Ishikawa (cell line): ENCODE results near the gene CLMN.

Experiments used
- CEBPB ChIP-seq: IDR thresholded peaks from 2 replicates; pipeline ENCODE4 v1.6.1; 2012
- EGR1 ChIP-seq: IDR thresholded peaks from 2 replicates; pipeline ENCODE4 v1.6.1; 2012
- EP300 ChIP-seq: IDR thresholded peaks from 2 replicates; pipeline ENCODE4 v1.6.1; 2012; ENCODE audit warnings: borderline replicate concordance
- FOXM1 ChIP-seq: IDR thresholded peaks from 2 replicates; pipeline ENCODE4 v1.6.1; 2012; ENCODE audit warnings: low read depth, borderline replicate concordance
- MAX ChIP-seq: IDR thresholded peaks from 2 replicates; pipeline ENCODE4 v1.6.1; 2012
- RAD21 ChIP-seq: IDR thresholded peaks from 2 replicates; pipeline ENCODE4 v1.6.1; 2012; ENCODE audit warnings: low read depth
- TAF1 ChIP-seq: IDR thresholded peaks from 2 replicates; pipeline ENCODE4 v1.6.1; 2012; ENCODE audit warnings: low read depth, mild to moderate bottlenecking
- TEAD4 ChIP-seq: IDR thresholded peaks from 2 replicates; pipeline ENCODE4 v1.6.1; 2012
- USF1 ChIP-seq: IDR thresholded peaks from 2 replicates; pipeline ENCODE4 v1.6.1; 2012
- YY1 ChIP-seq: IDR thresholded peaks from 2 replicates; pipeline ENCODE4 v1.6.1; 2012; ENCODE audit warnings: low read depth
- ZBTB7A ChIP-seq: IDR thresholded peaks from 2 replicates; pipeline ENCODE4 v1.6.1; 2012; ENCODE audit warnings: low read depth
- TF ChIP-seq, protein P1 (sequence below): IDR thresholded peaks from 2 replicates; pipeline ENCODE4 v1.6.1; 2012; ENCODE audit warnings: low read depth, mild to moderate bottlenecking

GRCh38 chr14:95238487-95239298 lies 81.0 kb downstream of the CLMN start:
- TF ChIP-seq, protein P1, sequence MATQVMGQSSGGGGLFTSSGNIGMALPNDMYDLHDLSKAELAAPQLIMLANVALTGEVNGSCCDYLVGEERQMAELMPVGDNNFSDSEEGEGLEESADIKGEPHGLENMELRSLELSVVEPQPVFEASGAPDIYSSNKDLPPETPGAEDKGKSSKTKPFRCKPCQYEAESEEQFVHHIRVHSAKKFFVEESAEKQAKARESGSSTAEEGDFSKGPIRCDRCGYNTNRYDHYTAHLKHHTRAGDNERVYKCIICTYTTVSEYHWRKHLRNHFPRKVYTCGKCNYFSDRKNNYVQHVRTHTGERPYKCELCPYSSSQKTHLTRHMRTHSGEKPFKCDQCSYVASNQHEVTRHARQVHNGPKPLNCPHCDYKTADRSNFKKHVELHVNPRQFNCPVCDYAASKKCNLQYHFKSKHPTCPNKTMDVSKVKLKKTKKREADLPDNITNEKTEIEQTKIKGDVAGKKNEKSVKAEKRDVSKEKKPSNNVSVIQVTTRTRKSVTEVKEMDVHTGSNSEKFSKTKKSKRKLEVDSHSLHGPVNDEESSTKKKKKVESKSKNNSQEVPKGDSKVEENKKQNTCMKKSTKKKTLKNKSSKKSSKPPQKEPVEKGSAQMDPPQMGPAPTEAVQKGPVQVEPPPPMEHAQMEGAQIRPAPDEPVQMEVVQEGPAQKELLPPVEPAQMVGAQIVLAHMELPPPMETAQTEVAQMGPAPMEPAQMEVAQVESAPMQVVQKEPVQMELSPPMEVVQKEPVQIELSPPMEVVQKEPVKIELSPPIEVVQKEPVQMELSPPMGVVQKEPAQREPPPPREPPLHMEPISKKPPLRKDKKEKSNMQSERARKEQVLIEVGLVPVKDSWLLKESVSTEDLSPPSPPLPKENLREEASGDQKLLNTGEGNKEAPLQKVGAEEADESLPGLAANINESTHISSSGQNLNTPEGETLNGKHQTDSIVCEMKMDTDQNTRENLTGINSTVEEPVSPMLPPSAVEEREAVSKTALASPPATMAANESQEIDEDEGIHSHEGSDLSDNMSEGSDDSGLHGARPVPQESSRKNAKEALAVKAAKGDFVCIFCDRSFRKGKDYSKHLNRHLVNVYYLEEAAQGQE: no peak
- TF ChIP-seq MAX: no peak
- TF ChIP-seq FOXM1: no peak
- no peak for TF ChIP-seq ZBTB7A
- no peak for TF ChIP-seq TAF1
- TF ChIP-seq YY1: no peak
- no peak for TF ChIP-seq RAD21
- TF ChIP-seq USF1: no peak
- TF ChIP-seq CEBPB: no peak
- TF ChIP-seq EP300: no peak
- TF ChIP-seq EGR1: no peak
- TF ChIP-seq TEAD4: no peak
